Stomach (tissue), 4 donors: ENCODE data around the gene ARID5A.

Experiments used
- EP300 ChIP-seq: sonication (generic); formaldehyde crosslinking; IDR thresholded peaks from one replicate; pipeline ENCODE4 v1.6.1; 2017; ENCODE audit warnings: antibody characterized with exemption
- POLR2A ChIP-seq, 4 donors: fragments of 450-650 bp; IDR thresholded peaks; one replicate each; pipeline ENCODE4 v1.6.1; 2016; ENCODE audit warnings: antibody characterized with exemption in 4 of 4, control low read depth in 2 of 4, mild to moderate bottlenecking in 1 of 4, moderate library complexity in 1 of 4
- TF ChIP-seq, protein P1 (sequence below), 7 experiments: fragments of 450-650 bp in 4 of 7; fragments of 200-600 bp in 3 of 7; sonication (generic) in 3 of 7; IDR thresholded peaks; one replicate each; pipeline ENCODE4 v1.5.1; 2016 to 2019; ENCODE audit warnings: antibody characterized with exemption in 7 of 7, control low read depth in 2 of 7, mild to moderate bottlenecking in 1 of 7

DNA sequence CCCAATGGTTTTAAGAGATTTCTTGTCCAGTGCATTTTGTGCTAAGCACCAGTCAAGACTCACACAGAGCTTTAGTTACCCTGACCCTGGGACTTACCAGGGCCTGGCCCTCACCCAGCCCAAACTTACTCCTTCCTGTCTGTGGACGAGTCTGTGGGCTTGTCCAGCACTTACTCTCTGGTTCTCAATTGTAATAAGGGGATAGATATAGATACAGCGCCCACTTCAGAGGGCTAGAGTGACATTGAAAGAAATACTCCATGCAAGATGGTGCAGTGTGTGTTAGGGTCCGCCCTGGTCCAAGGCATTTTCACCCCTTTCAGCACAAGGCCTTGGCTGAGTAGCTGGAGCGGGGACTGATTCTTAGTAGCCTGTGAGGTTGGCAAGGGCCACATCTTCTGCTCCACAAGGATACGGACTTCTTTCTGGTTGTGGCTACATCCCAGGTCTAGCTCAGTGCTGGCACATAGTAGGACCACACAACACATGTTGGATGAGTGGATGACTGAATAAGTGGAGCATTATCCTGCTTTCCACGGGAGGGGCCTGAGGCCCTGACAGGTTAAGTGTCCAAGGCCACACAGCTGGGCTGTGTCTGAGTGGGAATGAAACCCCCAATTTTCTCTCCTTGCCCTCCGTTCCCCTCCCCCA is 3.8 kb upstream of the ARID5A start:
- no peak for TF ChIP-seq POLR2A (IDR thresholded peaks at IDR 0.05)
- TF ChIP-seq, protein P1, sequence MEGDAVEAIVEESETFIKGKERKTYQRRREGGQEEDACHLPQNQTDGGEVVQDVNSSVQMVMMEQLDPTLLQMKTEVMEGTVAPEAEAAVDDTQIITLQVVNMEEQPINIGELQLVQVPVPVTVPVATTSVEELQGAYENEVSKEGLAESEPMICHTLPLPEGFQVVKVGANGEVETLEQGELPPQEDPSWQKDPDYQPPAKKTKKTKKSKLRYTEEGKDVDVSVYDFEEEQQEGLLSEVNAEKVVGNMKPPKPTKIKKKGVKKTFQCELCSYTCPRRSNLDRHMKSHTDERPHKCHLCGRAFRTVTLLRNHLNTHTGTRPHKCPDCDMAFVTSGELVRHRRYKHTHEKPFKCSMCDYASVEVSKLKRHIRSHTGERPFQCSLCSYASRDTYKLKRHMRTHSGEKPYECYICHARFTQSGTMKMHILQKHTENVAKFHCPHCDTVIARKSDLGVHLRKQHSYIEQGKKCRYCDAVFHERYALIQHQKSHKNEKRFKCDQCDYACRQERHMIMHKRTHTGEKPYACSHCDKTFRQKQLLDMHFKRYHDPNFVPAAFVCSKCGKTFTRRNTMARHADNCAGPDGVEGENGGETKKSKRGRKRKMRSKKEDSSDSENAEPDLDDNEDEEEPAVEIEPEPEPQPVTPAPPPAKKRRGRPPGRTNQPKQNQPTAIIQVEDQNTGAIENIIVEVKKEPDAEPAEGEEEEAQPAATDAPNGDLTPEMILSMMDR (IDR thresholded peaks at IDR 0.05) = no peak
- TF ChIP-seq EP300 = no peak
